ENCODE measurements around the gene ARL13A.
"Not testable (repeated sequence)": the region's sequence is repeated elsewhere in the genome, so short reads cannot be mapped to it uniquely, and the experiment has no call there.

Gene ARL13A

DNA sequence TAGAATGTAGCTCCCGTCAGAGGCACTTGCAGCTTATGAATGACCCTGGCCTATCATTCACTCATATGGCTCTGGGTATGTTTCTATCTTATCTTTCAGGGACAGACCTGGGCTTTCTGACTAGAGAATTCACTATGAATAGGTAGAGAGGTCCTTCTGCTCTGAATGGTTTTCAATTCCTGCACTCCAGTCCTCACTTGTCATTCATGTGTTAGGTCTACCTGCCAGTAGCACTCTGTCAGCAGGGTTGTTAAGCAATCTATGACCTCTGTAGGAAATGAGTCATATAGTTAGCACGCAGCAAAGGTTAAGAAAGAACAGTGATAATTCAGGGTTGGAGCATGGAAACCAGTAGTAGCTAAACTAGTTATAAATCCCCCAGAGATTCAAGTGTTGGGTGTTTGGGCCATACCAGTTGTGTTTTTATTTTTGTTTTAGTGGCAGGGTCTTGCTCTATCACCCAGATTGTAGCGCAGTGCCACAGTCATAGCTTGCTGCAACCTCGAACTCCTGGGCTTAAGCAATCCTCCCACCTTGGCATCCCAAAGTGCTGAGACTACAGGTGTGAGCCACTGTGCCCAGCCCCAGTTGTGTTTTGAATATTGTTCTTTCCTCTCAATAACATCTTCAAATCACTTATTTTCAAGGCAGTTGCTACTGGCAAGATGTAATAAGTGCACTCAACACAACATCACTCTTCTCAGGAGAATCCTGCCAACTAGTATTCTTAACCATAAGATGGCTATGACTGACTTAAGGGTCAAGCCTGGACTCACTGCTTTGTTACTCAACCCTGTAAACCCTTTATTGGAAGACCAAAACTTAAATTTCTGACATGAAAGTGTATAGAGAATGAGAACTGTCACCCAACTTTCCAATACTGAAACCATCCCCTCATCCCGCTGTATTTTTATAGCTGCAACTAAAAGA, 25.1 kb downstream of the ARL13A start:
- DNase-seq, result no peak
- Mint-ChIP-seq H3K27ac (no peak overlapping the region), H3K4me3 (no peak overlapping the region), H3K27me3 (ENCODE audit: low read depth, poor library complexity) (peaks cover 11% of the 10 kb centered on the region), H3K4me1 (no peaks in the 10 kb centered on the region), H3K36me3 (ENCODE audit: low read depth) (peaks cover 7% of the 10 kb centered on the region), H3K9me3 (peaks cover 33% of the 10 kb centered on the region)
- TF ChIP-seq, protein P1, sequence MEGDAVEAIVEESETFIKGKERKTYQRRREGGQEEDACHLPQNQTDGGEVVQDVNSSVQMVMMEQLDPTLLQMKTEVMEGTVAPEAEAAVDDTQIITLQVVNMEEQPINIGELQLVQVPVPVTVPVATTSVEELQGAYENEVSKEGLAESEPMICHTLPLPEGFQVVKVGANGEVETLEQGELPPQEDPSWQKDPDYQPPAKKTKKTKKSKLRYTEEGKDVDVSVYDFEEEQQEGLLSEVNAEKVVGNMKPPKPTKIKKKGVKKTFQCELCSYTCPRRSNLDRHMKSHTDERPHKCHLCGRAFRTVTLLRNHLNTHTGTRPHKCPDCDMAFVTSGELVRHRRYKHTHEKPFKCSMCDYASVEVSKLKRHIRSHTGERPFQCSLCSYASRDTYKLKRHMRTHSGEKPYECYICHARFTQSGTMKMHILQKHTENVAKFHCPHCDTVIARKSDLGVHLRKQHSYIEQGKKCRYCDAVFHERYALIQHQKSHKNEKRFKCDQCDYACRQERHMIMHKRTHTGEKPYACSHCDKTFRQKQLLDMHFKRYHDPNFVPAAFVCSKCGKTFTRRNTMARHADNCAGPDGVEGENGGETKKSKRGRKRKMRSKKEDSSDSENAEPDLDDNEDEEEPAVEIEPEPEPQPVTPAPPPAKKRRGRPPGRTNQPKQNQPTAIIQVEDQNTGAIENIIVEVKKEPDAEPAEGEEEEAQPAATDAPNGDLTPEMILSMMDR (IDR thresholded peaks at IDR 0.05), result no peak

DNA sequence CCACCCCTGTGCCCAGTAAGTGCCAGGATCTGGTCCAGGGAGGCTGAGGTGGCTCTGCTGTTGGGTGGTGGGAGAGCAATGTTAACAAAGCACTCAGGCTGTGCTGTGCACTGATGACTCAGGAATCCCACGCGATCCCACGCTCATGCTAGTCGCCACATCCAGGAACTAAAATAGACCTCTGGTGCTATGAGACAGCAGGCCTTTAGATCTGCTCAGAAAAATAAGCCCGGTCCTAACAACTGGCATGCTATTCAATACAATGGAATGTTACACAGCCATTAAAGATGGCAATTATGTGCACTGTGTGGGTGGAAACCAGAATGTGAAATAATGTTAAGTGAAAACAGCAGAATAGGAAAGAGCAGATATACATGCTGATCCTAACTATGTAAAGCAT, 26.0 kb downstream of the ARL13A start:
- Mint-ChIP-seq H3K4me1 (no peaks in the 10 kb centered on the region), H3K27me3 (ENCODE audit: low read depth, poor library complexity) (peaks cover 11% of the 10 kb centered on the region), H3K9me3 (peaks cover 29% of the 10 kb centered on the region), H3K27ac (no peak overlapping the region), H3K36me3 (ENCODE audit: low read depth) (peaks cover 7% of the 10 kb centered on the region), H3K4me3 (no peak overlapping the region)
- TF ChIP-seq, protein P1 (IDR thresholded peaks at IDR 0.05), result no peak
- DNase-seq, result no peak

GRCh38 chrX:100999451-100999850, 29.9 kb downstream of the ARL13A start:
- peaks cover 36% of the 10 kb centered on the region for H3K9me3 Mint-ChIP-seq
- TF ChIP-seq, protein P1 (IDR thresholded peaks at IDR 0.05), result no peak
- H3K27me3 Mint-ChIP-seq (ENCODE audit: low read depth, poor library complexity), result peaks cover 7% of the 10 kb centered on the region
- no peaks in the 10 kb centered on the region for H3K4me1 Mint-ChIP-seq
- peaks cover 9% of the 10 kb centered on the region for H3K36me3 Mint-ChIP-seq (ENCODE audit: low read depth)
- no peak overlapping the region for H3K27ac Mint-ChIP-seq
- DNase-seq, result no peak
- no peak overlapping the region for H3K4me3 Mint-ChIP-seq

DNA sequence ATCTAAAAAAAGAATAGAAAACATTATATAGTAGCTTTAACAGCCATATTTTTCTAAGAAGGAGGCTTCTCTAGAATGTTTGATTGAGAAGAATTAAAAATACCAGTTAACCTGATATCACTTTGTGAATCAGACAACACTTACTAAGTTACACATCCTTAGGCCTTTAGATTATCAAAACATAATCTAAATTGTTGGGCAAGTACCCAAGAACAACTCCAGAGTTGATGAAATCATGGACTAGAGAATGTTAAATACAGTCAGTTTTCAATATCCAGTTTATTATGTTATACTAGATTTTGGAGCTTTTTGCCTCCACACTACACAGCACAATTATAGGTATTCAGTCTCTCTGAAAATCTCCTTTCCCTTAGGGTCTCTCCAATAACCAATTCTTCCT, 39.6 kb downstream of the ARL13A start:
- Mint-ChIP-seq H3K4me1 (no peaks in the 10 kb centered on the region), H3K27ac (no peak overlapping the region), H3K9me3 (peaks cover 29% of the 10 kb centered on the region), H3K36me3 (ENCODE audit: low read depth) (peaks cover 27% of the 10 kb centered on the region), H3K27me3 (ENCODE audit: low read depth, poor library complexity) (no peaks in the 10 kb centered on the region), H3K4me3 (no peak overlapping the region)
- TF ChIP-seq, protein P1 (IDR thresholded peaks at IDR 0.05), result no peak
- no peak for DNase-seq

DNA sequence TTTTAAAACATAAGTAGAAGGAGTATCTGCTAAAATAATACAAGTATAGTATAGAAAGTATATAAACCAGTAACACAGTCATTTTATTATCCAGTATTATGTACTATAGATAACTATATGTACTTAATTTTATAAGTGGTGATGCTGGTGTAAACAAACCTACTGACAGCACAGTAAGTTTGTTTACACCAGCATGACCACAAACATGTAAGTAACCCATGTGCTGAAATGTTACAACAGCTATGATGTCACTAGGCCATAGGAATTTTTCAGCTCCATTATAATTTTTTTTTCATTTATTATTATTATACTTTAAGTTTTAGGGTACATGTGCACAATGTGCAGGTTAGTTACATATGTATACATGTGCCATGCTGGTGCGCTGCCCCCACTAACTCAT, 42.5 kb downstream of the ARL13A start:
- Mint-ChIP-seq H3K9me3 (peaks cover 27% of the 10 kb centered on the region), H3K36me3 (ENCODE audit: low read depth) (peaks cover 37% of the 10 kb centered on the region)
- not testable (repeated sequence) for H3K27ac Mint-ChIP-seq; H3K4me1 Mint-ChIP-seq; H3K4me3 Mint-ChIP-seq; H3K27me3 Mint-ChIP-seq (ENCODE audit: low read depth, poor library complexity); DNase-seq

- TF ChIP-seq, protein P1 (IDR thresholded peaks at IDR 0.05), result no peak
- DNase-seq, result no peak
- no peaks in the 10 kb centered on the region for H3K4me1 Mint-ChIP-seq
- H3K27ac Mint-ChIP-seq, result no peak overlapping the region
- H3K36me3 Mint-ChIP-seq (ENCODE audit: low read depth), result peaks cover 46% of the 10 kb centered on the region
- no peaks in the 10 kb centered on the region for H3K27me3 Mint-ChIP-seq (ENCODE audit: low read depth, poor library complexity)
- H3K9me3 Mint-ChIP-seq, result peaks cover 45% of the 10 kb centered on the region
- no peak overlapping the region for H3K4me3 Mint-ChIP-seq
These were observed 52.5 kb downstream of the ARL13A start for GRCh38 chrX:101022020-101022419.

All from nephron progenitor cell (in vitro differentiated cells).